SK-N-SH (cell line): Measurements from ENCODE around the gene CRYBA2. TPM values are rescaled to one million over a fixed set of nuclear protein-coding genes. Genes with fewer than 3 reads are reported as not detected.

ENCODE experiments used
- CTCF ChIA-PET: fragments of 300-600, 350-600 bp; formaldehyde crosslinking; extraction: SDS; loops from one replicate; lab custom pipeline; 2021; lab: Yijun Ruan, JAX
- POLR2A ChIA-PET: fragments of 350-600 bp; sonication (Branson Sonifier 250); formaldehyde crosslinking; extraction: SDS; loops from one replicate; lab custom pipeline; 2020; ENCODE audit warnings: antibody characterized with exemption, inconsistent platforms; lab: Yijun Ruan, JAX
- DNase-seq: peaks from one replicate; pipeline ENCODE4 v3.0.0; 2012
- H2AFZ ChIP-seq: fragments of 200-600 bp; sonication (generic); 2 replicates; pipeline ENCODE4 v1.8.1; 2016; ENCODE audit warnings: antibody characterized with exemption, mild to moderate bottlenecking, low read depth
- H3F3A ChIP-seq: fragments of 200-600 bp; sonication (generic); replicated peaks from 2 replicates; pipeline ENCODE3; 2016; ENCODE audit warnings: antibody characterized with exemption, mild to moderate bottlenecking; ENCODE audit not compliant: insufficient read depth
- H3K27ac ChIP-seq, 2 experiments: fragments of 200-500 bp in 1 of 2; fragments of 200-600 bp in 1 of 2; sonication (Bioruptor generic) in 1 of 2; sonication (generic), shearing (Covaris generic) in 1 of 2; 2 replicates each; pipeline versions ENCODE4 v1.5.1 to v1.6.1; 2014 to 2016; ENCODE audit warnings: low read depth in 2 of 2, inconsistent platforms in 1 of 2, low read length in 1 of 2, mild to moderate bottlenecking in 1 of 2, mixed read lengths in 1 of 2
- H3K27me3 ChIP-seq: fragments of 200-600 bp; sonication (generic), shearing (Covaris generic); 2 replicates; pipeline ENCODE4 v1.6.1; 2016; ENCODE audit warnings: mixed run types; ENCODE audit not compliant: insufficient read depth
- H3K36me3 ChIP-seq, 2 experiments: fragments of 200-500 bp in 1 of 2; fragments of 200-600 bp in 1 of 2; sonication (Bioruptor generic) in 1 of 2; sonication (generic) in 1 of 2; replicated peaks in 1 of 2; 2 replicates each; pipeline versions ENCODE3 to v1.5.1; 2014 to 2016; ENCODE audit warnings: low read length in 1 of 2, mild to moderate bottlenecking in 1 of 2; ENCODE audit not compliant: insufficient read depth in 2 of 2, control insufficient read depth in 1 of 2
- H3K4me1 ChIP-seq, 2 experiments: fragments of 200-500 bp in 1 of 2; fragments of 200-600 bp in 1 of 2; sonication (Bioruptor generic) in 1 of 2; sonication (generic), shearing (Covaris generic) in 1 of 2; 2 replicates each; pipeline versions ENCODE4 v1.5.1 to v1.6.1; 2014 to 2016; ENCODE audit warnings: low read depth in 1 of 2, low read length in 1 of 2, mixed run types in 1 of 2; ENCODE audit not compliant: insufficient read depth in 2 of 2, control insufficient read depth in 1 of 2
- H3K4me2 ChIP-seq: fragments of 200-600 bp; sonication (generic), shearing (Covaris generic); 2 replicates; pipeline ENCODE4 v1.6.1; 2017; ENCODE audit warnings: mixed run types
- H3K4me3 ChIP-seq, 2 experiments: fragments of 200-500 bp in 1 of 2; fragments of 200-600 bp in 1 of 2; sonication (Bioruptor generic) in 1 of 2; sonication (generic), shearing (Covaris generic) in 1 of 2; 2 replicates each; pipeline versions ENCODE4 v1.5.1 to v1.8.1; 2014 to 2016; ENCODE audit warnings: low read depth in 2 of 2, inconsistent platforms in 1 of 2, low read length in 1 of 2, mild to moderate bottlenecking in 1 of 2, mixed read lengths in 1 of 2, moderate library complexity in 1 of 2
- H3K79me2 ChIP-seq: fragments of 200-600 bp; sonication (generic); 2 replicates; pipeline ENCODE4 v1.8.1; 2017; ENCODE audit warnings: mild to moderate bottlenecking; ENCODE audit not compliant: insufficient read depth
- H3K9ac ChIP-seq: fragments of 200-600 bp; sonication (generic); 2 replicates; pipeline ENCODE4 v1.6.1; 2017; ENCODE audit warnings: mixed run types
- H3K9me2 ChIP-seq: fragments of 200-600 bp; sonication (generic); 2 replicates; pipeline ENCODE4 v1.6.1; 2017; ENCODE audit warnings: mixed run types
- H3K9me3 ChIP-seq: fragments of 200-600 bp; sonication (generic); 2 replicates; pipeline ENCODE4 v1.6.1; 2017; ENCODE audit warnings: mixed run types, mild to moderate bottlenecking, moderate library complexity
- H4K20me1 ChIP-seq: fragments of 200-600 bp; sonication (generic); 2 replicates; pipeline ENCODE4 v1.6.1; 2017; ENCODE audit warnings: mild to moderate bottlenecking, mixed run types; ENCODE audit not compliant: insufficient read depth
- EP300 ChIP-seq, 2 experiments: IDR thresholded peaks; 2 replicates each; pipeline versions ENCODE4 v1.4.0 to v1.6.1; 2012; ENCODE audit warnings: borderline replicate concordance in 1 of 2, low read depth in 1 of 2, low read length in 1 of 2
- EZH2phosphoT487 ChIP-seq: fragments of 200-600 bp; sonication (generic); IDR thresholded peaks from 2 replicates; pipeline ENCODE4 v1.6.1; 2017; ENCODE audit warnings: low read depth, mixed run types, mild to moderate bottlenecking, antibody characterized with exemption, moderate library complexity, borderline replicate concordance
- NRF1 ChIP-seq: IDR thresholded peaks from 2 replicates; pipeline ENCODE4 v1.6.1; 2012; ENCODE audit warnings: low read depth, mild to moderate bottlenecking, low read length
- RCOR1 ChIP-seq: fragments of 150-350 bp; IDR thresholded peaks from 2 replicates; pipeline ENCODE4 v1.6.1; 2017; ENCODE audit warnings: antibody characterized with exemption, low read length
- RFX5 ChIP-seq: IDR thresholded peaks from 2 replicates; pipeline ENCODE4 v1.6.1; 2012; ENCODE audit warnings: mild to moderate bottlenecking, improper control_type of control experiment, low read length
- RXRA ChIP-seq: IDR thresholded peaks from 2 replicates; pipeline ENCODE4 v1.4.0; 2012; ENCODE audit warnings: low read depth, mild to moderate bottlenecking, borderline replicate concordance
- WGBS: methylation state at CpG from one replicate; pipeline ENCODE4 v1.1.6; 2017; ENCODE audit warnings: low lambda C conversion rate; 5-methylcytosine and 5-hydroxymethylcytosine counted together
- polyA plus RNA-seq, 3 experiments: library from polyadenylated mRNA; depleted of rRNA; stranded (reverse); fragments of >200 nt; gene quantifications; 2 replicates each; pipeline ENCODE4 v1.2.3, GENCODE V29; 2012
- TF ChIP-seq, protein P1 (sequence below): fragments of 150-350 bp; IDR thresholded peaks from 2 replicates; pipeline ENCODE4 v1.6.1; 2016; ENCODE audit warnings: mild to moderate bottlenecking, low read depth, low read length
- TF ChIP-seq, protein P2 (sequence below): fragments of 200-600 bp; sonication (generic); IDR thresholded peaks from 2 replicates; pipeline ENCODE4 v1.6.1; 2017; ENCODE audit warnings: antibody characterized with exemption, mild to moderate bottlenecking, moderate library complexity
- TF ChIP-seq, protein P3 (sequence below): IDR thresholded peaks from 2 replicates; pipeline ENCODE4; 2012

CRYBA2 gene
- polyA plus RNA-seq, 1 of the 3 experiments (the other 2 are of a cell fraction) = not detected

DNA sequence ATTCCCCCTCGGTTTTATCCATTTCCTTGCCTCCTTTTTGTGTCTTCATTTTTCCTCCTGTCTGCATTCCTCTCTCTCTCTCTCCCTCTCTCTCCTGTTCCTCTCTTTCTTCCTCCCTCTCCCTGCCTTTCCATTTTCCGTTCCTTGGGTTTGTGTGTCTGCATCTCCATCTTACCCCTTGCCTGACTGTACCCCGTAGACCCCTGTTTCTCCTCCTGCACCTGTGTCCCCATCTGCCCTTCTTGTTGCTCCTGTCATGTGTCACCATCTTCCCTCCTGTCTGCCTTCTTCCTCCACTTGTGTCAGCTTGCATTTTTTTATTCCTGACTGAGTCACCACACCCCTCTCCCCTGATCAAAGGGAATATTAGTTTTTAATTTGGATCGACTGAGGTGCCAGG lies 32.0 kb downstream of the CRYBA2 start:
- TF ChIP-seq, protein P1, sequence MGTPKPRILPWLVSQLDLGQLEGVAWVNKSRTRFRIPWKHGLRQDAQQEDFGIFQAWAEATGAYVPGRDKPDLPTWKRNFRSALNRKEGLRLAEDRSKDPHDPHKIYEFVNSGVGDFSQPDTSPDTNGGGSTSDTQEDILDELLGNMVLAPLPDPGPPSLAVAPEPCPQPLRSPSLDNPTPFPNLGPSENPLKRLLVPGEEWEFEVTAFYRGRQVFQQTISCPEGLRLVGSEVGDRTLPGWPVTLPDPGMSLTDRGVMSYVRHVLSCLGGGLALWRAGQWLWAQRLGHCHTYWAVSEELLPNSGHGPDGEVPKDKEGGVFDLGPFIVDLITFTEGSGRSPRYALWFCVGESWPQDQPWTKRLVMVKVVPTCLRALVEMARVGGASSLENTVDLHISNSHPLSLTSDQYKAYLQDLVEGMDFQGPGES = no peak
- TF ChIP-seq RCOR1 (no peak), RXRA (no peak), NRF1 (no peak), RFX5 (no peak), EP300 (IDR thresholded peaks at IDR 0.05; ENCODE audit: borderline replicate concordance in 1 of 2, low read depth in 1 of 2, low read length in 1 of 2) (no peak)
- TF ChIP-seq, protein P2, sequence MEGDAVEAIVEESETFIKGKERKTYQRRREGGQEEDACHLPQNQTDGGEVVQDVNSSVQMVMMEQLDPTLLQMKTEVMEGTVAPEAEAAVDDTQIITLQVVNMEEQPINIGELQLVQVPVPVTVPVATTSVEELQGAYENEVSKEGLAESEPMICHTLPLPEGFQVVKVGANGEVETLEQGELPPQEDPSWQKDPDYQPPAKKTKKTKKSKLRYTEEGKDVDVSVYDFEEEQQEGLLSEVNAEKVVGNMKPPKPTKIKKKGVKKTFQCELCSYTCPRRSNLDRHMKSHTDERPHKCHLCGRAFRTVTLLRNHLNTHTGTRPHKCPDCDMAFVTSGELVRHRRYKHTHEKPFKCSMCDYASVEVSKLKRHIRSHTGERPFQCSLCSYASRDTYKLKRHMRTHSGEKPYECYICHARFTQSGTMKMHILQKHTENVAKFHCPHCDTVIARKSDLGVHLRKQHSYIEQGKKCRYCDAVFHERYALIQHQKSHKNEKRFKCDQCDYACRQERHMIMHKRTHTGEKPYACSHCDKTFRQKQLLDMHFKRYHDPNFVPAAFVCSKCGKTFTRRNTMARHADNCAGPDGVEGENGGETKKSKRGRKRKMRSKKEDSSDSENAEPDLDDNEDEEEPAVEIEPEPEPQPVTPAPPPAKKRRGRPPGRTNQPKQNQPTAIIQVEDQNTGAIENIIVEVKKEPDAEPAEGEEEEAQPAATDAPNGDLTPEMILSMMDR = no peak
- Histone ChIP-seq H3K9me3 (no peaks in the 10 kb centered on the region), H3K9me2 (no peaks in the 10 kb centered on the region), H3K4me2 (no peak overlapping the region), H3K27me3 (peaks cover 37% of the 10 kb centered on the region), H4K20me1 (no peaks in the 10 kb centered on the region), H3K79me2 (no peaks in the 10 kb centered on the region), H3K36me3 (no peaks in the 10 kb centered on the region), H3K9ac (no peak overlapping the region), H3K4me3 (peak overlapping the region in 1 of 2 experiments; percentile 63; a peak in 2 of 4 replicates), H3K4me1 (peaks cover 8 to 40% of the 10 kb centered on the region in 2 experiments; a peak in 2 of 4 replicates), H3K27ac (peak overlapping the region in 1 of 2 experiments; percentile 94; a peak in 2 of 4 replicates), H2AFZ (no peak overlapping the region), H3F3A (peaks cover 5% of the 10 kb centered on the region)
- no peak for DNase-seq
- 2% methylated on average over 4 of the region's 4 CpGs for WGBS
- CTCF ChIA-PET = interaction anchor here (0.6 to 13.5 kb wide), 10 partner anchors 18 to 1501 kb away, joined by 3 to 208 read pairs (median 4); partner anchors contain the start of gene FEV
- POLR2A ChIA-PET = interaction anchor here (0.6 to 1.9 kb wide), 7 partner anchors 34 to 269 kb away, joined by 3 to 7 read pairs (median 3); partner anchors contain the start of gene ANKZF1

DNA sequence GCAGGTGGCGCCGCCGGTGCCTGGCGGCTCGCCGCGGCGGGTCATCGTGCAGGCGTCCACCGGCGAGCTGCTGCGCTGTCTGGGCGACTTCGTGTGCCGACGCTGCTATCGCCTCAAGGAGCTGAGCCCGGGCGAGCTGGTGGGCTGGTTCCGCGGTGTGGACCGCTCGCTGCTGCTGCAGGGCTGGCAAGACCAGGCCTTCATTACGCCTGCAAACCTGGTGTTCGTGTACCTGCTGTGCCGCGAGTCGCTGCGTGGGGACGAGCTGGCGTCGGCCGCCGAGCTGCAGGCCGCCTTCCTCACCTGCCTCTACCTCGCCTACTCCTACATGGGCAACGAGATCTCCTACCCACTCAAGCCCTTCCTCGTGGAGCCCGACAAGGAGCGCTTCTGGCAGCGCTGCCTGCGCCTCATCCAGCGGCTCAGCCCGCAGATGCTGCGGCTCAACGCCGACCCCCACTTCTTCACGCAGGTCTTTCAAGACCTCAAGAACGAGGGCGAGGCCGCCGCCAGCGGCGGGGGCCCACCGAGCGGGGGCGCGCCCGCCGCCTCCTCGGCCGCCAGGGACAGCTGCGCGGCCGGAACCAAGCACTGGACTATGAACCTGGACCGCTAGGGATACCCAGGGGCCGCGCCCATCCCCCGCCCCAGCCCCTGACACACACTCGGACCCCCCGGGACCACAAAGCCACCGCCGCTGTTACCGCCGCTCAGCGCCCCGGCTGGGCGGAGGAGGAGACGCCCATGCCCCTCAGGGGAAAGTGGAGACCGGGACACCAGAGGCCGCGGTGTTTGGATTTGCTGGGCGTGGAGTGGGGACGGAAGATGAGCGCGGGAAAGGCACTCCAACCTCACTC lies 32.7 kb downstream of the CRYBA2 start:
- H3K9me2 ChIP-seq = no peaks in the 10 kb centered on the region
- peaks cover 5% of the 10 kb centered on the region for H3F3A ChIP-seq
- H3K9me3 ChIP-seq = no peaks in the 10 kb centered on the region
- POLR2A ChIA-PET = interaction anchor here (1.4 to 2.1 kb wide), 3 partner anchors 37 to 63 kb away, joined by 3 to 11 read pairs (median 9); no protein-coding TSS in a partner anchor
- peaks cover 41% of the 10 kb centered on the region for H3K27me3 ChIP-seq
- peak overlapping the region in 1 of 2 experiments; percentile 94; a peak in 2 of 4 replicates for H3K27ac ChIP-seq
- H3K4me3 ChIP-seq = peak overlapping the region in 1 of 2 experiments; percentile 63; a peak in 2 of 4 replicates
- no peaks in the 10 kb centered on the region for H3K79me2 ChIP-seq
- H3K4me1 ChIP-seq = peaks cover 8 to 45% of the 10 kb centered on the region in 2 experiments; a peak in 2 of 4 replicates
- H4K20me1 ChIP-seq = no peaks in the 10 kb centered on the region
- H2AFZ ChIP-seq = no peak overlapping the region
- TF ChIP-seq RFX5 (no peak), EZH2phosphoT487 (peak; percentile 85; the same call in 1 of the 2 replicates)
- TF ChIP-seq, protein P3, sequence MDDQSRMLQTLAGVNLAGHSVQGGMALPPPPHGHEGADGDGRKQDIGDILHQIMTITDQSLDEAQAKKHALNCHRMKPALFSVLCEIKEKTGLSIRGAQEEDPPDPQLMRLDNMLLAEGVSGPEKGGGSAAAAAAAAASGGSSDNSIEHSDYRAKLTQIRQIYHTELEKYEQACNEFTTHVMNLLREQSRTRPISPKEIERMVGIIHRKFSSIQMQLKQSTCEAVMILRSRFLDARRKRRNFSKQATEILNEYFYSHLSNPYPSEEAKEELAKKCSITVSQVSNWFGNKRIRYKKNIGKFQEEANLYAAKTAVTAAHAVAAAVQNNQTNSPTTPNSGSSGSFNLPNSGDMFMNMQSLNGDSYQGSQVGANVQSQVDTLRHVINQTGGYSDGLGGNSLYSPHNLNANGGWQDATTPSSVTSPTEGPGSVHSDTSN = no peak
- TF ChIP-seq, all 33 proteins: peak for 1
- DNase-seq = peak; percentile 45
- peak overlapping the region; percentile 19; the same call in 1 of the 2 replicates for H3K4me2 ChIP-seq
- no peak overlapping the region for H3K9ac ChIP-seq
- WGBS = 0% methylated on average over 7 of the region's 87 CpGs
- CTCF ChIA-PET = interaction anchor here (2.6 to 13.5 kb wide), 4 partner anchors 18 to 84 kb away, joined by 12 to 208 read pairs (median 32); partner anchors contain the start of gene FEV
- H3K36me3 ChIP-seq = no peaks in the 10 kb centered on the region
